ENCODE data around the gene ZFC3H1.
"Not testable (repeated sequence)": the region's sequence is repeated elsewhere in the genome, so short reads cannot be mapped to it uniquely, and the experiment has no call there.

ZFC3H1 gene

GRCh38 chr12:71576496-71576895 lies 87.2 kb downstream of the ZFC3H1 start:
- DNase-seq (ENCODE audit: low read depth in 2 of 2): no peak

- DNase-seq (ENCODE audit: low read depth in 2 of 2): not testable (repeated sequence)
Observed at GRCh38 chr12:71569885-71570284, 93.8 kb downstream of the ZFC3H1 start.

- no peak for DNase-seq (ENCODE audit: low read depth in 2 of 2)
Observed at GRCh38 chr12:71567537-71567936, 96.1 kb downstream of the ZFC3H1 start.

- DNase-seq (ENCODE audit: low read depth in 2 of 2): no peak
Observed at GRCh38 chr12:71566655-71567054, 97.0 kb downstream of the ZFC3H1 start.

DNA sequence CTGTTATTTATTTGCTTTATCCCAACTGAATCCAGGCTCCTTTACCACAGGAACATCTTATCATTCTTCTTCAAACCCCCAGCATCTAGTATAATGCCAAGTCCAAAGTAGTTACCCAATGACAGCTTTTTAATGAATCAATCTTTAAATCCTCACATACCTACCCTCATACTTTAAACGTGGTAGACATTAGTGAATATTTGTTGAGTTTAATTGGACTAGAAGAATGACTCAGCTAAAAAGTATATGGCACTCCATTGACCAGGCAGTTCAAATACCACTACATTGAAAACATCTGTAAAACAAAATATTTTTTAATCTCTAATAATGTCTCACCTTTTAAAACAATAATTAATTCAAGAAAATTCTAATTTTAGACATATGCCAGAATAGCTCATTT lies 98.1 kb downstream of the ZFC3H1 start:
- no peak for DNase-seq (ENCODE audit: low read depth in 2 of 2)

DNA sequence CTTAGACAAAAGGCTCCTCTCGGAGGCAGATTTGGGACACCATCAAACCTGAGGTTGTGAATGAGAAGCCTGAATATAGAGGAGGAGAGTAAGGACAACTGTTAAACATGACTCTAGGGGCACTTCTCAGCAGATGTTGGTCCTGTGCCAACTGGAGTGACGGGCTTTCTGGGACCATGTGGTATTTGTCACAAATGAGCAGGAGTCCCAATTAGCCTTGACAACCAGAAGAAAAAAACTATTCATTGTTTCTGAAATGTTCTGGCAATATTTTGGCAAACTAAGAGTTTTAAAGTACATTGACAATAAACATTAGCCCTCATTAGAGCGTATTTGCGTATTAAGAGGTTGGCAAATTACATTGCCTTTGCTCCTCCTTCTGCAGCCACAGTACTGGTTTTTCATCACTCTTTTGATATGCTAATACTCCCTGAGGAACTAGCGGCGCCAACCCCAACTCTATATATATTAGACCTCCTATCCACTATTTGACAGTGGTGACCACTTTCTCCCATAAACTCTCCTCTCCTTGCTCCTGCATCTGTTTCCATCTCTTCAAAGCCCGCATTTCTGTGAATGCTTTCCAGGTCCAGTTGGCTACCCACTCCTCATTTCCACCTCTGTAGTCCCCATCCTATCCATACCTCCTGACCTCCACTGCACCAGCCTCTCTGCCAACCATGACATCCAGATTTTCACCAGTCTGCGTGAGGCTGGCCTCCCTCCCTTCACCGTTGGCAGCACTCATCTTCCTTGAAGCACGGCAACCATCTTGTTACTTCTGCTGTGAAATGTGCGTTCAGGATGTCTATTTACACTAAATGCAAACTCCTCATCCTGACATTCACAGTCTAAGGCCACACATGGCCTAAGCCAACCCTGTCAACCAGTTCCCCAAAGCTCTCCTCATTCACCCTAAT lies 100.7 kb downstream of the ZFC3H1 start:
- no peak for DNase-seq (ENCODE audit: low read depth in 2 of 2)
